GM18951 (cell line): ENCODE results near the gene SAXO1.

Experiments
- POLR2A ChIP-seq: IDR thresholded peaks from 4 replicates; pipeline ENCODE4 v1.6.1; 2011; ENCODE audit warnings: mild to moderate bottlenecking; ENCODE audit not compliant: insufficient read length, insufficient read depth; ENCODE audit errors: extremely low read depth
- in situ Hi-C: fragments of 300-500 bp; cut with MboI; formaldehyde crosslinking; loops from one replicate; pipeline ENCODE4 v1.12.0; 2022; ENCODE audit warnings: low sequenced_read_pairs, mixed read lengths, inconsistent platforms; ENCODE audit not compliant: unreplicated experiment

Gene SAXO1

DNA sequence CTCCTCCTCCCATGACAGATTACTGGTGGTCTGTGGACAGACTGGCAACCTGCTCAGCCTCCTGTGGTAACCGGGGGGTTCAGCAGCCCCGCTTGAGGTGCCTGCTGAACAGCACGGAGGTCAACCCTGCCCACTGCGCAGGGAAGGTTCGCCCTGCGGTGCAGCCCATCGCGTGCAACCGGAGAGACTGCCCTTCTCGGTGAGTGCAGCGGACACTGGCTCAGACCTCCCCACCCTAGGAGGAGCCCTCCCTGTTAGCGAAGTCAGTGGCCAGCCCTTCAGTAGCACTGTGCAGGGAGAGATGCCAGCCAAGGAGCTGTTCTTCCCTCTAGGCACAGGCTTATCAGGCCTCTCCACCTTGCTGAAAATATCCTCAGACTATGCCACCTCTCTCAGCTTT, 143.5 kb downstream of the SAXO1 start:
- TF ChIP-seq POLR2A = no peak
- in situ Hi-C loops = no loop called here

DNA sequence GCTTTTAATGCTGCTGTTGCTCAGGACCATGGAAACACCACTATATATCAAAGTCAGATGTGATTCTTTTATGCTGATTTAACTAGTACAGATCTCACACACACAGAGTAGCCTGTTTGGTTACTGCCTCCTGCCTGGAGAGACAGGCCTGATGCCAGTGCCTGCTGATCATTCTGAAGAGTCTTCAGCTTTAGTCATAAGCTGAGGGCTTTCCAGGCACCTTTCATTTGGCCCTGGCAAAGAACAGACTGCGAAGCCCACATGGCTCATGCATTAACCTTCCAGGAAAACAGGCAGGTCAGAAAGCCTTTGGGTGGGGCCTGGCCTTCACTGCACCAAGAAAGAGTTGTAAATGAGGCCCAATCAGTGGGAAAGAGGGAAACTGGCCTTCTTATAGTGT, 144.7 kb downstream of the SAXO1 start:
- no peak for TF ChIP-seq POLR2A
- in situ Hi-C loops = no loop called here

DNA sequence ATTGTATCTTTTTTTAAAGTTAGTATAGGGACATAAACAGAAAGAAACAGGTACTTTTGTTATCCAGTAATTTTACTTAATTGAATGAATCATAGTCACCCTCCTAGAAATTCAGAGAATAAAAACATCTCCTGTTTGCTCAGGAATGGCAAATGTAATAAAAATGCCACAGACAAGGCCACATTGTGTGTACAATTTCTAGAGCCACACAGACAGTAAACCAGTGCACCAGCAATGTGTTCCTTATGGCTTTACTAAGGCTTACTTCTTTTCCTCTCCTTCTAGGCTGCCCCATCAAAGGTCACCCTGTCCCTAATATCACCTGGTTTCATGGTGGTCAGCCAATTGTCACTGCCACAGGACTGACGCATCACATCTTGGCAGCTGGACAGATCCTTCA, 145.5 kb downstream of the SAXO1 start:
- in situ Hi-C loops = no loop called here
- no peak for TF ChIP-seq POLR2A

DNA sequence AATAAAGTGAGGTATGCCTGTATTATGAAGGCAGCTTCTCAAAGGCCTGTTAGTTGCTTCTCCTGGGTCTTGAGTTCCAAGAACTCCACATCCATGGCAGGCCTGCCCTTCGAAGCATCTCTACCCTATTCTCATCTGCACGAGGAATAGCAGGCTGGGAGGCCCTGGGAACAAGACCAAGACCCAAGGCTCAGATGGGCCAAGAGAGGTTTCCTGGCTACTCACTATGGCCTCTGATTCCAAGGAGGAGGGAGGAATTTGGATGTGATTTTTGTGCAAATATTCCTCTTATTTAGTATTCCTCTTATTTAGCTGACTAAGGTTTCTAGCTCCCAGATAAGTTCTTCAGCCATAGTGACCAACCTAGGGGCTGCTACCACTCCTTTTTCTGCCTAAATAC, 151.3 kb downstream of the SAXO1 start:
- in situ Hi-C loops = no loop called here
- TF ChIP-seq POLR2A = no peak

GRCh38 chr9:18877984-18878383, 155.0 kb downstream of the SAXO1 start:
- in situ Hi-C loops = no loop called here
- no peak for TF ChIP-seq POLR2A
